ENCODE data around the gene GFER. TPM values are rescaled to one million over a fixed set of nuclear protein-coding genes. Genes with fewer than 3 reads are reported as not detected.

GFER gene
- total and polyA plus RNA-seq, 3 donors from 2014 or later: 25.7 to 40.0 (median 25.8) TPM

DNA sequence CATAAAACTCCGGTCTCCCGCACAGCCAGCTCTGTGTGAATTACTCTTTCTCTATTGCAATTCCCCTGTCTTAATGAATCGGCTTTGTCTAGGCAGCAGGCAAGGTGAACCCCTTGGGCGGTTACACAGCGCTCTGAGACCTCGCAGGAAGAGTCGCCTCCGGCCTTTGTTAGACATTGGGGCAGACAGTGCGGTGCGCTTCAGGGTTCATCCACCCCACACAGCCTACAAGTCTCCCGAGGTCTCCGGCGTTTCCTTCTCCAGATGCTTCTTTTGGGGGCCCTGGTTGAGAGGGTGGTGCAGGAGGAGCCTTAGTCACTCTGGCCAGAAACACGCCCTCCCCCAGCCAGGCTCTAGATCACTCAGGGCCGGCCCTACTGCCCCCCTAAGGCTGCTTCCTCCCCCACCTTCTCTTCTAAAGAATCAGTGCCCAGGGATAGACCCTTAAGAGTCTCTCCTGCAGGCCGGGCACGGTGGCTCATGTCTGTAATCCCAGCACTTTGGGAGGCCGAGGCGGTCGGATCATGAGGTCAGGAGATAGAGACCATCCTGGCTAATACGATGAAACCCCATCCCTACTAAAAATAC is 39.3 kb upstream of the GFER start:
- Histone ChIP-seq H3K4me3 (no peak overlapping the region), H3K36me3 (ENCODE audit: low read depth, missing control alignments) (no peaks in the 10 kb centered on the region), H3K4me1 (peaks cover 16% of the 10 kb centered on the region), H3K9me3 (no peaks in the 10 kb centered on the region), H3K27ac (no peak overlapping the region), H3K27me3 (no peaks in the 10 kb centered on the region)
- TF ChIP-seq, protein P1, sequence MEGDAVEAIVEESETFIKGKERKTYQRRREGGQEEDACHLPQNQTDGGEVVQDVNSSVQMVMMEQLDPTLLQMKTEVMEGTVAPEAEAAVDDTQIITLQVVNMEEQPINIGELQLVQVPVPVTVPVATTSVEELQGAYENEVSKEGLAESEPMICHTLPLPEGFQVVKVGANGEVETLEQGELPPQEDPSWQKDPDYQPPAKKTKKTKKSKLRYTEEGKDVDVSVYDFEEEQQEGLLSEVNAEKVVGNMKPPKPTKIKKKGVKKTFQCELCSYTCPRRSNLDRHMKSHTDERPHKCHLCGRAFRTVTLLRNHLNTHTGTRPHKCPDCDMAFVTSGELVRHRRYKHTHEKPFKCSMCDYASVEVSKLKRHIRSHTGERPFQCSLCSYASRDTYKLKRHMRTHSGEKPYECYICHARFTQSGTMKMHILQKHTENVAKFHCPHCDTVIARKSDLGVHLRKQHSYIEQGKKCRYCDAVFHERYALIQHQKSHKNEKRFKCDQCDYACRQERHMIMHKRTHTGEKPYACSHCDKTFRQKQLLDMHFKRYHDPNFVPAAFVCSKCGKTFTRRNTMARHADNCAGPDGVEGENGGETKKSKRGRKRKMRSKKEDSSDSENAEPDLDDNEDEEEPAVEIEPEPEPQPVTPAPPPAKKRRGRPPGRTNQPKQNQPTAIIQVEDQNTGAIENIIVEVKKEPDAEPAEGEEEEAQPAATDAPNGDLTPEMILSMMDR (IDR thresholded peaks at IDR 0.05): no peak
- TF ChIP-seq POLR2A (IDR thresholded peaks at IDR 0.05): no peak
- intact Hi-C loops (cut with DNase I; ENCODE audit: low total_unique reads): no loop called here
- 83 to 90% methylated on average over 17 to 21 of the region's 21 CpGs for WGBS, 2 donors
- no peak for DNase-seq

DNA sequence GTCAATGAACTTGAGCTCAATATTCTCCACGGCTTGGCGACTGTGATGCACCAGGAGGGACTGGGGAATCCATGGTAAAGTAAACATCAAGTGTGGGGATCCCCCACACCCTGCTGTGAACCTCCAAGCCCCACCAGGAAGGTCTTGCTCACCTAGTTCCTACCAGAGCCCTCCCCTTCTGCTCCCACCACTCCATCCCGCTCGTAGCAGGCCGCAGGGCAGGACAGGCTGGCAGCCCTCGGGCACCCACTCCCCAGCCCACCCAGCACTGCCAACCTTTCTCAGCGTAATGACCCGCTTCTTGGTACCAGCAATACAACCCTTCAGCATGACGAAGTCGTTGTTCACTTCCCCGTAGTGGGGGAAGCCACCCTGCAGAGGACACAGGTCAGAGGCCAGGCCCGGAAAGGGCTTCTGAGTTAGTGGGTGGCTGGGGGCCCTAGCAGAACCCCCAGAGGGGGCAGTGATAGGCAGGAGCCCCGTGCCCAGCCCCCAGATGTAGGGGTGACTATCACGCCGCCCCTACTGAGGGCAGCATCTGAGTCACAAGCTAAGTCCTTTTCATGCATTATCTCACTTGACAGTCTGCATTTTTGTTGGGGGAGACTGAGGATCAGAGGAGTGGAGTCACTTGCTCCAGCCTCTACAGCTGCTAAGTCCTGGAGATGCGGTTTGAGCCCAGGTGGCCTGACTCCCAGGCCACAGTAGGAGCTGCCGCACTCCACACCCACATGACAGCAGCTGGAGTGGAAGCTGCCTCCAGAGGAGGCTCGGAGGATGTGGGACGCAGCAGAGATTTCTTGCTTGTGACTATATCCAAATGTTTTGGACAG is 38.2 kb upstream of the GFER start:
- WGBS, 2 donors: 83 to 91% methylated on average over 12 to 19 of the region's 19 CpGs

DNA sequence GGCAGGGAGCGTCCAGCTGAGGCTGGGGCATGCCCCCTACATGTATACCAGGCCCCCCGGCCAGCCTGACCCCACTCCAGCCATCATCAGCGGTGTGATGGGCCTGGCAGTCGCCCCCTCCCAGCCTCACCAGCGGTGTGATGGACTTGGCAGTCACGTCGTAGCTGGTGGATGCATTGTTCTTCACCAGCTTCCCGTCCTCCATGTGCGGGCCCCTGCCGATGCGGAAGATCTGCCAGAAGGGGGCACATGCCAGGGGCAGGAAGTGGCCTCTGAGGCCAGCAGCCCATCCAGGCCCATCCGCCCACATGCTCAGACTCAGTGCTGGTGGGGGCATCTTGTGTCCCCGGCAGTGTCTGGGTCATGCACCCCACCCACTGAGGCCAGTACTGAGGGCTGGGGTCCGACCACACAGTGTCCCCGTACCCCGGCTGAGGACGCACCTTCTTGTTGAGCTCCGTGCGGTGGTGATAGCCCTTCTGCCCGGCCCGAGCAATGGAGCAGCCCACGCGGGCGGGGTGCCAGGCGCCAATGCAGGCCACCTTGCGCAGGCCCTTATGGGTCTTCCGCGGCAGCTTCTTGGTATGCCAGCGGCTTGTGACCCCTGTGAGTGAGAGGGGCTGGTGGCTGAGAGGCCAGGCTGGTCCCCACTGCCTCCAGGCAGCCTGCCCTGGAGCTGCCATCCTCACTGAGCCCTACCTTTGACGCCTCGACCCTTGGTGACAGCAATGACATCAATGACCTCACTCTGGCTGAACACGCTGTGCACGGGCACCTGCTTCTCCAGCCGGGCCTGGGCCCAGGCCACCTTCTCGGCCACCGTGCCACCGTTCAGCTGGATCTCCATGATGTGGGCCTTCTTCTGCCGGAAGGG is 37.3 kb upstream of the GFER start:
- H3K36me3 ChIP-seq (ENCODE audit: low read depth, missing control alignments): no peaks in the 10 kb centered on the region
- no peak overlapping the region for H3K27ac ChIP-seq
- H3K4me3 ChIP-seq: no peak overlapping the region
- H3K27me3 ChIP-seq: no peaks in the 10 kb centered on the region
- intact Hi-C loops (cut with DNase I; ENCODE audit: low total_unique reads): no loop called here
- TF ChIP-seq, protein P1 (IDR thresholded peaks at IDR 0.05): no peak
- TF ChIP-seq POLR2A (IDR thresholded peaks at IDR 0.05): no peak
- H3K4me1 ChIP-seq: peaks cover 14% of the 10 kb centered on the region
- 80 to 89% methylated on average over 14 to 35 of the region's 38 CpGs for WGBS, 2 donors
- H3K9me3 ChIP-seq: no peaks in the 10 kb centered on the region
- no peak for DNase-seq

More for the DNA sequence above, 38.2 kb upstream of the GFER start:
- DNase-seq: no peak
- H3K4me3 ChIP-seq: no peak overlapping the region
- no peak overlapping the region for H3K27ac ChIP-seq
- TF ChIP-seq, protein P1 (IDR thresholded peaks at IDR 0.05): no peak
- no peak for TF ChIP-seq POLR2A (IDR thresholded peaks at IDR 0.05)
- H3K36me3 ChIP-seq (ENCODE audit: low read depth, missing control alignments): no peaks in the 10 kb centered on the region
- no peaks in the 10 kb centered on the region for H3K27me3 ChIP-seq
- H3K9me3 ChIP-seq: no peaks in the 10 kb centered on the region
- intact Hi-C loops (cut with DNase I; ENCODE audit: low total_unique reads): no loop called here
- H3K4me1 ChIP-seq: peaks cover 16% of the 10 kb centered on the region

DNA sequence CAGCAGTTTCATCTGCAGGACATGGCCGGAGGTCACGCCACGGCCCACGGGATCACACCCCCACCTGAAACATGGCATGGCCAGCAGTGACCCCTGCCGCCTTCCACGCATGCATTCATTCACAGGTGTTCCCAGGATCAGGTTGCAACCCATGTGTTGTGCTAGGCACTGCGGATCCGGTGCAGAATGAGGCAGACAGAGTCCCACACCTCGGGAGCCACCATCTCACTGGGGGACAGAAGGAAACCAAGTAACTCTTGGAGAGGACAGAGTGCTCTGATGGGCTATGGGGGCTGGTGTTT is 36.7 kb upstream of the GFER start:
- no peak for DNase-seq
- H3K36me3 ChIP-seq (ENCODE audit: low read depth, missing control alignments): no peaks in the 10 kb centered on the region
- TF ChIP-seq, protein P1 (IDR thresholded peaks at IDR 0.05): no peak
- no peak for TF ChIP-seq POLR2A (IDR thresholded peaks at IDR 0.05)
- H3K9me3 ChIP-seq: no peaks in the 10 kb centered on the region
- H3K27ac ChIP-seq: no peak overlapping the region
- WGBS, 2 donors: 85 to 86% methylated on average over 9 of the region's 9 CpGs
- intact Hi-C loops (cut with DNase I; ENCODE audit: low total_unique reads): no loop called here
- H3K4me3 ChIP-seq: no peak overlapping the region
- H3K27me3 ChIP-seq: no peaks in the 10 kb centered on the region
- peaks cover 8% of the 10 kb centered on the region for H3K4me1 ChIP-seq

Measured in testis (tissue), 3 donors.